ENCODE data around the gene ANGPTL4. TPM values are rescaled to one million over a fixed set of nuclear protein-coding genes. Genes with fewer than 3 reads are reported as not detected.
A peak's percentile ranks its signal among the peaks of the same experiment; 100 is the strongest.
"Not testable (repeated sequence)": the region's sequence is repeated elsewhere in the genome, so short reads cannot be mapped to it uniquely, and the experiment has no call there.

The ANGPTL4 gene
- total and polyA plus RNA-seq, 2 donors (not counting 1 experiment from before 2014, with no cell fraction given) = 1.7 to 6.6 TPM

DNA sequence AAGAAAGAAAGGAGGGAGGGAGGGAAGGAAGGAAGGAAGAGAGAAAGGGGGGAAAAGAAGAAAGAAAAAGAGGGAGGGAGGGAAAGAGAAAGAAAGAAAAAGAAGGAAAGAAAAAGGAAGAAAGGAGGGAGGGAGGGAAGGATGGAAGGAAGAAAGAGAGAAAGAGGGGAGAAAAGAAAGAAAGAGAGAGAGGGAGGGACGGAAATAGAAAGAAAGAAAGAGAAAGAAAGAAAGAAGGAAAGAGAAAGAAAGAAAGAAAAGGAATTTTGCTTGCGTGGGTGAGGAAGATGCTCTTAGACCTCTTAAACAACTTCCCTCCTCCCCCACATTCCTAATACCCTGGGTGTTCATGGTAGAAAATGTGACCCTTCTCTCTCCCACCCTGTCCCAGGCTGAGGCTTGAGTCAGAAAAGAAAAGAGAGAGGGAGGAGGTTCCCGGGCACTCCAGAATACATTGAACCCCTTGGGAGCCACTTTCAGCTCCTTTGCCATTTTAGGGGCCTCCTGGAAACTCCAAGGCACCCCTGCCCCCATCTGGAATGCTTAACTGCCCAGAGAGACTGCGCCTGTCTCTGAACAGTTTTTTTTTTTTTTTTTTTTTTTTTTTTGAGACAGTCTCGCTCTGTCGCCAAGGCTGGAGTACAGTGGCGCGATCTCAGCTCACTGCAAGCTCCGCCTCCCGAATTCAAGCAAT lies 11.7 kb upstream of the ANGPTL4 start:
- Histone ChIP-seq H3K27ac (ENCODE audit: insufficient read depth, low read length) (no peak overlapping the region), H3K4me3 (replicated peaks in 1 of 4; ENCODE audit: control extremely low read depth in 1 of 4, insufficient read depth in 1 of 4, low read depth in 3 of 4, low read length in 4 of 4) (peak overlapping the region in 1 of 4 experiments; percentile 25), H3K79me2 (ENCODE audit: control insufficient read depth, insufficient read depth, low read length) (no peaks in the 10 kb centered on the region), H3K36me3 (ENCODE audit: control insufficient read depth, insufficient read depth, low read length) (no peaks in the 10 kb centered on the region), H4K20me1 (ENCODE audit: control insufficient read depth, extremely low read depth, insufficient read depth, low read length) (no peaks in the 10 kb centered on the region), H3K4me1 (ENCODE audit: control insufficient read depth, extremely low read depth, insufficient read depth, low read length) (peaks cover 7% of the 10 kb centered on the region), H2AFZ (ENCODE audit: low read length) (no peak overlapping the region), H3K4me2 (ENCODE audit: extremely low read depth, insufficient read depth, low read length) (peak overlapping the region; percentile 1), H3K9me3 (ENCODE audit: control insufficient read depth, insufficient read depth, low read depth, low read length) (no peaks in the 10 kb centered on the region), H3K9ac (ENCODE audit: insufficient read depth, low read length) (no peak overlapping the region), H3K27me3 (ENCODE audit: control insufficient read depth, insufficient read depth, low read length) (no peaks in the 10 kb centered on the region)
- peak in 1 of 2 donors; percentile 34 for DNase-seq (ENCODE audit: low read depth in 2 of 2)
- TF ChIP-seq, protein P1, sequence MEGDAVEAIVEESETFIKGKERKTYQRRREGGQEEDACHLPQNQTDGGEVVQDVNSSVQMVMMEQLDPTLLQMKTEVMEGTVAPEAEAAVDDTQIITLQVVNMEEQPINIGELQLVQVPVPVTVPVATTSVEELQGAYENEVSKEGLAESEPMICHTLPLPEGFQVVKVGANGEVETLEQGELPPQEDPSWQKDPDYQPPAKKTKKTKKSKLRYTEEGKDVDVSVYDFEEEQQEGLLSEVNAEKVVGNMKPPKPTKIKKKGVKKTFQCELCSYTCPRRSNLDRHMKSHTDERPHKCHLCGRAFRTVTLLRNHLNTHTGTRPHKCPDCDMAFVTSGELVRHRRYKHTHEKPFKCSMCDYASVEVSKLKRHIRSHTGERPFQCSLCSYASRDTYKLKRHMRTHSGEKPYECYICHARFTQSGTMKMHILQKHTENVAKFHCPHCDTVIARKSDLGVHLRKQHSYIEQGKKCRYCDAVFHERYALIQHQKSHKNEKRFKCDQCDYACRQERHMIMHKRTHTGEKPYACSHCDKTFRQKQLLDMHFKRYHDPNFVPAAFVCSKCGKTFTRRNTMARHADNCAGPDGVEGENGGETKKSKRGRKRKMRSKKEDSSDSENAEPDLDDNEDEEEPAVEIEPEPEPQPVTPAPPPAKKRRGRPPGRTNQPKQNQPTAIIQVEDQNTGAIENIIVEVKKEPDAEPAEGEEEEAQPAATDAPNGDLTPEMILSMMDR (conservative IDR thresholded peaks at IDR 0.05 in 1 of 2, IDR thresholded peaks at IDR 0.05 in 1 of 2; ENCODE audit: low read depth in 1 of 2, low read length in 2 of 2) = no peak
- no peak for TF ChIP-seq EZH2 (IDR thresholded peaks at IDR 0.05; ENCODE audit: low read length, missing control alignments)

DNA sequence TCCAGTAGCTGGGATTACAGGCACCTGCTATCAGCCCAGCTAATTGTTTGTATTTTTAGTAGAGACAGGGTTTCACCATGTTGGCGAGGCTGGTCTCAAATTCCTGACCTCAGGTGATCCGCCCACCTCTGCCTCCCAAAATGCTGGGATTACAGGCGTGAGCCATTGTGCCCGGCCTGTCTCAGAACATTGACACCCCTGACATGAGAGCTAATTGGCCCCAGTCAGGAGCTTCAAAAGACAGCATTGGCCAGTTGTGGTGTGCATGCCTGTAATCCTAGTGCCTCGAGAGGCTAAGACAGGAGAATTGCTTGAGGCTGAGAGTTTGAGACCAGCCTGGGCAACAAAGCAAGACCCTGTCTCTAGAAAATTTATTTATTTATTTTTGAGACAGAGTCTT lies 11.1 kb upstream of the ANGPTL4 start:
- not testable (repeated sequence) for DNase-seq (ENCODE audit: low read depth in 2 of 2); H3K4me2 ChIP-seq (ENCODE audit: extremely low read depth, insufficient read depth, low read length); H3K36me3 ChIP-seq (ENCODE audit: control insufficient read depth, insufficient read depth, low read length); H2AFZ ChIP-seq (ENCODE audit: low read length); H3K27ac ChIP-seq (ENCODE audit: insufficient read depth, low read length); H3K79me2 ChIP-seq (ENCODE audit: control insufficient read depth, insufficient read depth, low read length); H3K9me3 ChIP-seq (ENCODE audit: control insufficient read depth, insufficient read depth, low read depth, low read length); H4K20me1 ChIP-seq (ENCODE audit: control insufficient read depth, extremely low read depth, insufficient read depth, low read length); H3K9ac ChIP-seq (ENCODE audit: insufficient read depth, low read length); H3K4me3 ChIP-seq (replicated peaks in 1 of 4; ENCODE audit: control extremely low read depth in 1 of 4, insufficient read depth in 1 of 4, low read depth in 3 of 4, low read length in 4 of 4); H3K27me3 ChIP-seq (ENCODE audit: control insufficient read depth, insufficient read depth, low read length); H3K4me1 ChIP-seq (ENCODE audit: control insufficient read depth, extremely low read depth, insufficient read depth, low read length)

DNA sequence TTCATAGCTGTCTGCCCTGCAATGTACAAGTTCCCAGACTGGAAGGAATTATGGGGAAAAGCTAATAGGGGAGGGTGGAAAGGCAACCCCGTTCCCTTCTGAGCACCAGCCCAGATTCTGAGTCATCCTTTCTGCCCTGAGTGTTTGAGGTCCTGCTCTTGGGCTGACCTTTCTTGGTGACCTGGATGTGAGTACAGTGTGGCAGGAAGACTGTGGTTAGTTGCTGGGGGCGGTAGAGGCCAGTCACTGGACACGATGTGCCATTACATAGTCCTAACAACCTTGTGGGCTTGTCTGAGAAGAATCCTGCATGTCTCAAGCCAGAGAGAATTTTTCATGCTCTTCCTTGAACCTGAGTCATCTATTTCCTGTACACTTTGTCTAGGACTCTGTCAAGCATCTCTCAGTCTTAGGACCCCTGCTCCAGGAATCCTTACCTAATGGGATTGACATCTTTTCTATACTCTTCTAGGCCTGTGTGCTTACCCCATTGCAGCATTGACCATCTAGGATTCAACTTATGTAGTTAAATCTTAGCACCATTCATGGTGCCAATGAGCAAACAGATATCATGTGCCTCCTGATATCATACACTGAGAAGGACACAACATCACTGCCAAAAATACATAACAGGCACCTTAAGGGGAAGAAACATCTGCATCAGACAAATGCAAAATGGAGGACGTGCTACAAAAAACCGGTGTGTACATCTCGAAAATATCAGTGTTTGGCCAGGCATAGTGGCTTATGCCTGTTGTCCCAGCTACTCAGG lies 8.1 kb upstream of the ANGPTL4 start:
- peak overlapping the region; percentile 60 for H3K27ac ChIP-seq (ENCODE audit: insufficient read depth, low read length)
- no peaks in the 10 kb centered on the region for H3K9me3 ChIP-seq (ENCODE audit: control insufficient read depth, insufficient read depth, low read depth, low read length)
- no peaks in the 10 kb centered on the region for H3K79me2 ChIP-seq (ENCODE audit: control insufficient read depth, insufficient read depth, low read length)
- TF ChIP-seq, protein P1 (conservative IDR thresholded peaks at IDR 0.05 in 1 of 2, IDR thresholded peaks at IDR 0.05 in 1 of 2; ENCODE audit: low read depth in 1 of 2, low read length in 2 of 2) = peak in 1 of 2 donors; percentile 14
- TF ChIP-seq EZH2 (IDR thresholded peaks at IDR 0.05; ENCODE audit: low read length, missing control alignments) = no peak
- H3K36me3 ChIP-seq (ENCODE audit: control insufficient read depth, insufficient read depth, low read length) = no peaks in the 10 kb centered on the region
- no peaks in the 10 kb centered on the region for H3K27me3 ChIP-seq (ENCODE audit: control insufficient read depth, insufficient read depth, low read length)
- no peaks in the 10 kb centered on the region for H4K20me1 ChIP-seq (ENCODE audit: control insufficient read depth, extremely low read depth, insufficient read depth, low read length)
- peak; percentile 98 for DNase-seq (ENCODE audit: low read depth in 2 of 2)
- peaks cover 7% of the 10 kb centered on the region for H3K4me1 ChIP-seq (ENCODE audit: control insufficient read depth, extremely low read depth, insufficient read depth, low read length)
- peak overlapping the region; percentile 40 for H3K4me2 ChIP-seq (ENCODE audit: extremely low read depth, insufficient read depth, low read length)
- H2AFZ ChIP-seq (ENCODE audit: low read length) = no peak overlapping the region
- no peak overlapping the region for H3K9ac ChIP-seq (ENCODE audit: insufficient read depth, low read length)
- no peak overlapping the region for H3K4me3 ChIP-seq (replicated peaks in 1 of 4; ENCODE audit: control extremely low read depth in 1 of 4, insufficient read depth in 1 of 4, low read depth in 3 of 4, low read length in 4 of 4)
